HCT116 (cell line): ENCODE results near the gene ZDHHC18. TPM values are rescaled to one million over a fixed set of nuclear protein-coding genes. Genes with fewer than 3 reads are reported as not detected.

Experiments used
- ATAC-seq: fragments of 200-7000 bp; cut with Tn5 transposase; 2 replicates; pipeline ENCODE4 v1.9.1; 2020; ENCODE audit warnings: mild to moderate bottlenecking, moderate library complexity
- BruUV-seq: library from RNA; stranded (reverse); fragments of 400-500 nt; replicated peaks from 2 replicates; lab custom pipeline; 2021; lab: Mats Ljungman, UMichigan
- CTCF ChIA-PET: fragments of 300-600 bp; sonication (Branson Sonifier 250); formaldehyde crosslinking; loops from one replicate; lab custom pipeline; 2021; ENCODE audit warnings: antibody characterized with exemption; lab: Charles Lee
- POLR2A ChIA-PET: fragments of 300-600, 350-600 bp; sonication (Branson Sonifier 250); formaldehyde crosslinking; loops from one replicate; lab custom pipeline; 2021; ENCODE audit warnings: antibody characterized with exemption; lab: Charles Lee
- RAD21 ChIA-PET, 2 experiments: fragments of 300-600 bp; sonication (Branson Sonifier 250); formaldehyde crosslinking; loops; one replicate each; lab custom pipeline; 2023; ENCODE audit warnings: low total read pairs in 2 of 2; ENCODE audit not compliant: uncharacterized antibody in 2 of 2, unreplicated experiment in 2 of 2, low non-redundant PET in 1 of 2; lab: Charles Lee
- DNase-seq: peaks from one replicate; pipeline ENCODE4 v3.0.0-alpha.2; 2010; ENCODE audit warnings: low read depth, low spot score
- H2AFZ ChIP-seq: fragments of 200-600 bp; shearing (Covaris generic), sonication (generic); 2 replicates; pipeline ENCODE4 v1.6.1; 2017; ENCODE audit warnings: low read depth, mixed run types, mixed read lengths, antibody characterized with exemption, low read length; ENCODE audit not compliant: poor library complexity, severe bottlenecking
- H3K27ac ChIP-seq: 2 replicates; pipeline ENCODE4 v1.5.1; 2012; ENCODE audit warnings: low read depth, low read length
- H3K27me3 ChIP-seq: fragments of 200-600 bp; sonication (generic); 2 replicates; pipeline ENCODE4 v1.6.1; 2016; ENCODE audit warnings: mixed run types, low read length, mixed read lengths; ENCODE audit not compliant: insufficient read depth
- H3K36me3 ChIP-seq, 2 experiments: fragments of 200-500 bp in 1 of 2; fragments of 200-600 bp in 1 of 2; sonication (Bioruptor generic) in 1 of 2; sonication (generic) in 1 of 2; 2 replicates each; pipeline versions ENCODE4 v1.5.1 to v1.6.1; 2014 to 2016; ENCODE audit warnings: low read length in 2 of 2, inconsistent platforms in 1 of 2, mixed read lengths in 1 of 2, mixed run types in 1 of 2; ENCODE audit not compliant: insufficient read depth in 2 of 2, control insufficient read depth in 1 of 2
- H3K4me1 ChIP-seq, 2 experiments: fragments of 200-600 bp in 1 of 2; sonication (generic) in 1 of 2; 2 replicates each; pipeline versions ENCODE4 v1.5.1 to v1.6.1; 2012 to 2017; ENCODE audit warnings: low read length in 2 of 2, inconsistent platforms in 1 of 2, mild to moderate bottlenecking in 1 of 2, mixed read lengths in 1 of 2, mixed run types in 1 of 2, moderate library complexity in 1 of 2; ENCODE audit not compliant: insufficient read depth in 2 of 2, control insufficient read depth in 1 of 2
- H3K4me2 ChIP-seq: fragments of 200-600 bp; sonication (generic); 2 replicates; pipeline ENCODE4 v1.6.1; 2017; ENCODE audit warnings: mixed run types, low read length, mixed read lengths
- H3K4me3 ChIP-seq, 2 experiments: fragments of 200-600 bp in 1 of 2; sonication (generic) in 1 of 2; replicated peaks in 1 of 2; 2 replicates each; pipeline ENCODE4 v1.5.1; 2011 to 2016; ENCODE audit warnings: low read length in 2 of 2, control low read depth in 1 of 2, low read depth in 1 of 2, mild to moderate bottlenecking in 1 of 2, mixed read lengths in 1 of 2, mixed run types in 1 of 2
- H3K79me2 ChIP-seq: fragments of 200-600 bp; sonication (generic); 2 replicates; pipeline ENCODE4 v1.6.1; 2017; ENCODE audit warnings: mild to moderate bottlenecking, mixed run types, low read length, moderate library complexity, mixed read lengths; ENCODE audit not compliant: insufficient read depth
- H3K9ac ChIP-seq: fragments of 200-600 bp; sonication (generic); 2 replicates; pipeline ENCODE4 v1.6.1; 2016; ENCODE audit warnings: low read length, mixed read lengths
- H3K9me2 ChIP-seq: fragments of 200-600 bp; sonication (generic), shearing (Covaris generic); 2 replicates; pipeline ENCODE4 v1.6.1; 2017; ENCODE audit warnings: mixed run types, mild to moderate bottlenecking, moderate library complexity; ENCODE audit not compliant: insufficient read depth
- H3K9me3 ChIP-seq, 2 experiments: fragments of 200-500 bp in 1 of 2; fragments of 200-600 bp in 1 of 2; sonication (Bioruptor generic) in 1 of 2; sonication (generic) in 1 of 2; 2 replicates each; pipeline ENCODE4 v1.6.1; 2014 to 2017; ENCODE audit warnings: low read length in 2 of 2, mixed read lengths in 2 of 2, inconsistent platforms in 1 of 2, low read depth in 1 of 2, mild to moderate bottlenecking in 1 of 2, mixed run types in 1 of 2, moderate library complexity in 1 of 2; ENCODE audit not compliant: control insufficient read depth in 1 of 2, insufficient read depth in 1 of 2
- H4K20me1 ChIP-seq: fragments of 200-600 bp; sonication (generic), shearing (Covaris generic); 2 replicates; pipeline ENCODE4 v1.6.1; 2017; ENCODE audit warnings: mixed run types, mild to moderate bottlenecking, moderate library complexity; ENCODE audit not compliant: insufficient read depth
- EGR1 ChIP-seq: IDR thresholded peaks from 2 replicates; pipeline ENCODE4 v1.6.1; 2012; ENCODE audit warnings: low read depth
- MAX ChIP-seq: IDR thresholded peaks from 2 replicates; pipeline ENCODE4 v1.6.1; 2012
- SP1 ChIP-seq: IDR thresholded peaks from 2 replicates; pipeline ENCODE4 v1.6.1; 2012; ENCODE audit warnings: low read depth
- TCF7L2 ChIP-seq: IDR thresholded peaks from 2 replicates; pipeline ENCODE4 v1.7.0; 2011; ENCODE audit warnings: borderline replicate concordance, inconsistent platforms; ENCODE audit not compliant: insufficient read depth, insufficient read length; ENCODE audit errors: extremely low read depth
- ZBTB33 ChIP-seq: IDR thresholded peaks from 2 replicates; pipeline ENCODE4 v1.6.1; 2011; ENCODE audit warnings: mild to moderate bottlenecking, low read length, moderate library complexity; ENCODE audit not compliant: insufficient replicate concordance; ENCODE audit errors: extremely low read depth
- ZNF274 ChIP-seq: fragments of 200-500 bp; sonication (Bioruptor generic); IDR thresholded peaks from 2 replicates; pipeline ENCODE4 v1.6.1; 2014; ENCODE audit warnings: mild to moderate bottlenecking, low read depth, low read length, inconsistent platforms
- intact Hi-C: fragments of 100-400 bp; cut with micrococcal nuclease; formaldehyde crosslinking; loops from 2 replicates; pipeline ENCODE4 v1.10.0; 2022
- total RNA-seq: library from RNA; stranded (reverse); gene quantifications from one replicate; pipeline ENCODE4 v1.2.1, GENCODE V29; 2021; ENCODE audit not compliant: unreplicated experiment

ZDHHC18 gene
- total RNA-seq, 1 experiment from 2014 or later, result 24.4 TPM

- Histone ChIP-seq H3K27me3 (no peaks in the 10 kb centered on the region), H3K4me1 (peaks cover 23 to 50% of the 10 kb centered on the region in 2 experiments), H3K79me2 (peaks cover 28% of the 10 kb centered on the region), H3K36me3 (no peaks in the 10 kb centered on the region), H3K4me2 (peak overlapping the region; percentile 31), H4K20me1 (no peaks in the 10 kb centered on the region), H2AFZ (peak overlapping the region; percentile 49), H3K9me2 (no peaks in the 10 kb centered on the region), H3K4me3 (no peak overlapping the region), H3K9me3 (no peaks in the 10 kb centered on the region), H3K9ac (0 out of 2 replicates have a peak overlapping the region, but pooled peaks have one; percentile 22), H3K27ac (no peak overlapping the region)
- ATAC-seq, result no peak
- POLR2A ChIA-PET, result no interaction called here
- CTCF ChIA-PET, result interaction anchor here (2.1 kb wide), 1 partner anchor 15 kb away, joined by 6 read pairs; no protein-coding TSS in a partner anchor
- intact Hi-C loops, result no loop called here
- RAD21 ChIA-PET, result no interaction called here
- TF ChIP-seq ZNF274, result no peak
- TF ChIP-seq SP1, result peak; percentile 26; the same call in 1 of the 2 replicates
- peak; percentile 53 for TF ChIP-seq MAX
- TF ChIP-seq TCF7L2, result no peak
- TF ChIP-seq EGR1, result no peak
- no peak for TF ChIP-seq ZBTB33
- DNase-seq, result no peak
- no TSS peak for BruUV-seq
Observed at GRCh38 chr1:26824731-26825130, 1.8 kb upstream of the ZDHHC18 start.
